ENCODE data around the gene GDAP1L1.

DNA sequence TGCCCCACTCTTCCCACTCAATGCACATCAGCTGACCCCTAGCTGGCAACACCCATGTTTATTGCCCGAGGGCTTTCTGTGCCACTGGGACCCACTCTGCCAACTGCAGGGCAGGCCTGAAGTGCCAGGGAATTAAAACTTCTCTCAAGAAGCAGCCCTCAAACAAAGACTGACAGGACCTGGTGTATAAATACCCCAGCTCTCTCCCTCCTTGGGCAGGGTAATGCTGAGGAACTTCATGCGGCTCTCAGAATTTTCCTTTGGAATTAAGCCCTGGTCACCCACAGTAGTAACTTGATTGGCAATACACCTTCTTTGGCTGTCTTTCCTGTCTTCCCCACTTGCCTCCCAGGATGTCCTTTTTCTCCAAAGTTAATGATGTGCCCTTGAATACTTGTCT is 5.3 kb upstream of the GDAP1L1 start:
- no peak for TF ChIP-seq CTCF (IDR thresholded peaks at IDR 0.05)
- TF ChIP-seq POLR2A (IDR thresholded peaks at IDR 0.05; ENCODE audit: low read depth), result no peak
